DLD1 (cell line): ENCODE measurements around the gene TXNDC11.

Source experiments
- in situ Hi-C: cut with HindIII; loops from 2 replicates; pipeline ENCODE4 v1.10.0; 2017; ENCODE audit warnings: low sequenced_read_pairs

TXNDC11 gene

GRCh38 chr16:11721781-11722467 is 20.7 kb downstream of the TXNDC11 start:
- in situ Hi-C loops = no loop called here

- in situ Hi-C loops = no loop called here
Observed at GRCh38 chr16:11719762-11720161, 22.9 kb downstream of the TXNDC11 start.

GRCh38 chr16:11719171-11719570 is 23.5 kb downstream of the TXNDC11 start:
- in situ Hi-C loops = no loop called here

DNA sequence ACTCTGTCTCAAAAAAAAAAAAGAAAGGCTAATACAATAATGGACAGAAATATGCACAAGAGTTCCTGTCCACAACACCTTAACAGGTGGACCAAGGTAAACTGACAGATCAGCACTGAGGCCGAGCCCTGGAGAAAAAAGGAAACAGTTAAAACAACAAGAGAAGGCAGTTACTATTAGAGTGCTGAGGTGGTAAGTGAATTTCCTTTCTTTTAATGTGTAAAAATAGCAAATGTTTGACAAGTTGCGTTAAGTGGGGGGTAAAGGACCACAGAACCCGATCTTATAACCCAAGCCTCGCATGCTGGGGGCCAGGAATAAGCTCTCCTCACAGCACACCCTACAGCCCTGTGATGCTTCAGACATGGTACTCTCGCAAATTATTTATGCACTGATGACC is 24.8 kb downstream of the TXNDC11 start:
- in situ Hi-C loops = no loop called here

DNA sequence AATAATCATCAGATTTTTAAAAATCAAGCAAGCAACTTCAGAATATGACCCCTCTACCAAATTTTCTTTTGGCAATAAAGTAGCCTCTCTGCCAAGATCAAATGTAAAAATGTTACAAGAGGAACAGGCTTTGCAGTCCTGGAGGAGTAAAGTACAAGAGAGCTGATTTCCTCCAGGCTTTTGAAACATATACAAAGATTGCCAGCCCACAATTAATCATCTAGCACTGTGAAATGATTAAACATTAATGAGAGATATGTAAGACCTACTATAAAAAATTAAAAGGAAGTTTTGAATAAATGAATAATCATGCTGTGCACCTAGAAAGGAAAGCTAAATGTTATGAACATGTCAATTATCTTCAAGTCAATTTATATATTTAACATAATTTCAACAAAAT is 26.3 kb downstream of the TXNDC11 start:
- in situ Hi-C loops = no loop called here

- in situ Hi-C loops = no loop called here
Observed at GRCh38 chr16:11715246-11715947, 27.3 kb downstream of the TXNDC11 start.

GRCh38 chr16:11712122-11712521 is 30.5 kb downstream of the TXNDC11 start:
- in situ Hi-C loops = no loop called here

GRCh38 chr16:11711662-11712061 is 31.0 kb downstream of the TXNDC11 start:
- in situ Hi-C loops = no loop called here

- in situ Hi-C loops = no loop called here
Observed at GRCh38 chr16:11708421-11708820, 34.2 kb downstream of the TXNDC11 start.

DNA sequence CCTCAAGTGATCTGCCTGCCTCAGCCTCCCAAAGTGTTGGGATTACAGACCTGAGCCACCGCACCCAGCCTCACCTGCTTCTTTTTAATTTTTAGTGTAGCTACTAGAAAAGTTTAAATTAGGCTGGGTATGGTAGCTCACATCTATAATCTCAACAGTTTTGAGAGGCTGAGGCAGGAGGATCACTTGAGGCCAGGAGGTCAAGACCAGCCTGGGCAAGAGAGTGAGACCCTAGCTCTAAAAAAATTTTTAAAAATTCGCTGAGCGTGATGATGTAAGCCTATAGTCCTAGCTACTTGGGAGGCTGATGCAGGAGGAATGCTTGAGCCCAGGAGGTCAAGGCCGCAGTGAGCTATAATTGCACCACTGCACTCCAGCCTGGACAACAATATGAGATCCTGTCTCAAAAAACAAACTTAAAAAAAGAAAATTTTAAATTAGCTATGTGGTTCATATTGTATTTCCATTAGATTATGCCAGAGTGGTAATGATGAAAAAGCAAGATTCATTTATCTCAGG is 34.9 kb downstream of the TXNDC11 start:
- in situ Hi-C loops = no loop called here

GRCh38 chr16:11706180-11706742 is 36.4 kb downstream of the TXNDC11 start:
- in situ Hi-C loops = no loop called here

DNA sequence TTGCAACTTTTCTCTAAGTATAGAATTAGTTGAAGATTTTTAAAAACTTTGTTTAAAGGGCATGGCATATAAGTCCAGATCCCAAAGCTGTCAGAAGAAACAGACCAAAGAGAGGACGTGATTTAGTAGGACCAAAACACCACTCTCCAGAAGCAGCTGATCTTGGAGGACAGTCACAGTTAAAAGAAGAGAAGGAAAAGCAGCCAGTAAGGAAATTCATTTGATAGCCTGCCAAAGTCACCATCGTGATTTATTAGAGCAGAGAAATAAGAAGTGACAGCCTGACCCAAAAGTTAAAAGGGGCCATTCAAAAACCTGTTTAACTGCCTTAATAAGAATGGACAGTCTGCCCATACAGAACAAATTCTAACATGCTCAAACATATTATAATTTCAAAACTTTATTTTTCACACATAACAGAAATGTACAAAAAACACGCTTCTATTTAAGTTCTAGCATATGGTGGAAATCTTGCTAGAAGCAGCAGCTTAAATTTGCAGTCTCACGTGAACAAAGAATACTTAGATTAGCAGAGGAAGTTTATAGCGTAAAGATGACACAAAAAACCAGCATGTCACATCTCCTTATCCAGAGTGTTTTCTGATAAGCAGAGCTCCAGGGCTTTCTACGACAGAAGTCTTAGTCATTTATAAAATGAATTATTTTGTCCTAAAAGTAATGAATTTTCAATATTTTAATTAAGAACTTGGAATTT is 37.2 kb downstream of the TXNDC11 start:
- in situ Hi-C loops = no loop called here

DNA sequence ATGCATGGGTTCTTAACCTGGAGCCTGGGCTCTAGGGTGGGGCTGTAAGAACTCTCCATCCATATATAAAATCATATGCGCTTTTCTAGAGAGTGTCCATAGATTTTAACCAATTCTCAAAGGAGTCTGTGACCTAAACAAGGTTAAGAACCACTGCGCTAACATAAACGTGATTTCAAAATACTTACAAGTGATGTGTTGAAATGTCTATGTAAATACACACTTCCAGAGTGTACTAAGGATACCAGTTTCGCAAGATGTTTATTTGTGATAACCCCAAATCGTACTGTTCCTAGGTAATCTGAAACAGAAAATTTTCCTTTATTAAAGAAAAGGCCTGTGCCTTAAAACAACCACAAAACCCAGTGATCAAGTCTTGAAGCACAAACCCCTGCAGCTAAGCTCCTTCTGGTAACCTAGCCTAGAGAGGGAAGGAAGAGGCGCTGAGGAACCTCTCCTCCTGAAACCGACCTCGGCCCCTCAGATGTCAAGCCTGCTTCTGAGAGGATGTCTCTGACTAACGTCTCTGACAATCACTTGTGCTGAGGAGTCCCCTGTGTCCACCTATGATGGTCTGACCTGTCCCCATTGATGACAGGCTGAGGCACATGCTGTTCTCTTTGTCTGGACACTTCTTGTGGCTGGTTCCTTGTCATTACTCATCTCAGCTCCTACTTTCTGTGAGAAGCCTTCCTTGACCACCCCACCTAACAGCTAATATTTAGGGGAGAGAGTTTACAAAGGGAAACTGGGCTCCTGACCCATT is 42.2 kb downstream of the TXNDC11 start:
- in situ Hi-C loops = no loop called here

GRCh38 chr16:11699234-11699894 is 43.3 kb downstream of the TXNDC11 start:
- in situ Hi-C loops = no loop called here

DNA sequence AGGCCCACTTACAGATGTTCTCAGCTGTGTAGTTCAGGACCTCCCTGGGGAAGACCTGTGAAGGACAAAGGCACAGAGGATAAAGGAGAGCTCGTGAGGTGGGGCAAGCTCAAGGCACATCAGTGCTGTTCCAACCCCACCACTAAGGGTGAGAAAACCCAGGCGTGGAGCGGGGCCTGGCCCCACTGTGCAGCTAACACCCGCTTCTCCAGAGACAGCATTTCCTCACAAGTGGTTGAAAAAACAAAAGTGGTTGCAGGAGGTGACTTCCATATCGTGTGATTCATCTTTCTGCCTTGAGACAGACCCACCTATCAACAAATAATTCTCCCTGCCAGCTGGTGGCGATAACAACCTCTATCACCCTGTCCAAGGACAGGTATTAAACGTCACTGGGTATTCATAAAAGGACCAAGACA is 44.4 kb downstream of the TXNDC11 start:
- in situ Hi-C loops = no loop called here

DNA sequence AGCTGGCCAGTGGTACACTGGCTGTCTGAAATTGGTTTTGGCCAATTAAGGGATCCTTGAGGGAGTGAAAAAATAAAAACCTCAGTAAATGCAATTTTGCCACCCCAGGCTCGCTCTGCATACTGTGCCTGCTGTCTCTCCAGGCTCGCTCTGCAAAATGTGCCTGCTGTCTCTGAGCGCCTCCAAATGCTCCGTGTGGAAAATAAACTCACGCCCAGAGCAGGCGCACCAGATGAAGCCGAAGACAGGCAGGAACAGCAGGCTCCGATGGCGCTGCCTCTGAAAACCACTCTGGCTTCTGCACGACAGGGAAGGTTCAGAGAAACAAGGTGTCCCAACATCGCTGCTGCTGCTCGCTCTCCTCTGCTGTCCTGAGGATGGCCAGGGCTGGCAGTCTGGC is 45.3 kb downstream of the TXNDC11 start:
- in situ Hi-C loops = no loop called here

DNA sequence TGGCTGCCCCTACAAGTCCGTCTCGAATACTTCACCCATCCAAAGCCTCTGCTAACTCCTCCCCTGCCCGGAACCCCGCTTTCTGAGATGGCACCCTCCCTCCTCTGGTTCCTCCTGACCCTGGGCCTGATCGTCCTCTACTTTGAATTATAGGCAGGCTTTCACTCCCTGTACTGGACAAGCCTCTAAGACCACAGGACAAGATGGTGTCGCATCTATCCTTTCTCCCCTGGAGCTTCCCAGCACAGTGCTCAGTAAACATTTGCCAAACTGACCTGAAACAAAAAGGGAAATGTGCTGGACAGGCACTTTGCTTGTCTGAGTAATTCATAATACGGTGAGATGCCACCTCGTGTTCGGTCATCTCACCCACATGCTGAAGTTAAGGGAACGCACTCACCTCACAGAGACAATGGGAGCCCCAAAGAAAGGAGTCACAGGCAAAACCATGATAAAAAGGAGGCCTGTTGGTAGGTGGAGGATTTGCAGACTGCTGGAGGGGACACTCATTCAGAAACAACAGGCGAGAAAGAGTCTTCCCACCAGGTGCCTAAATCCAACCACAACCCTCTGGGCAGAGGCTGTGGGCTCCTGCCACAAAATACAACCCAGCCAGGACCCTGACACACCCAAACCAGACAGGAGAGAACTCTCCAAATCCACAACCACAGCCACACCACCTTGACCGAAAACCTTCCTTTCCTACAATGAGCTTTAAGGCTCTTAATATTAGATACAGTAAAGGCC is 46.2 kb downstream of the TXNDC11 start:
- in situ Hi-C loops = no loop called here

- in situ Hi-C loops = no loop called here
Observed at GRCh38 chr16:11692651-11693050, 50.0 kb downstream of the TXNDC11 start.

- in situ Hi-C loops = no loop called here
Observed at GRCh38 chr16:11692171-11692570, 50.5 kb downstream of the TXNDC11 start.
